Activated CD8-positive, alpha-beta memory T cell treated with anti-CD3 and anti-CD28 coated beads for 24 hours (primary cell): Measurements from ENCODE around the gene TCF7.
A peak's percentile ranks its signal among the peaks of the same experiment; 100 is the strongest.

Source experiments
- DNase-seq: peaks from one replicate; pipeline ENCODE4 v3.0.0-alpha.2; 2020

TCF7 gene

DNA sequence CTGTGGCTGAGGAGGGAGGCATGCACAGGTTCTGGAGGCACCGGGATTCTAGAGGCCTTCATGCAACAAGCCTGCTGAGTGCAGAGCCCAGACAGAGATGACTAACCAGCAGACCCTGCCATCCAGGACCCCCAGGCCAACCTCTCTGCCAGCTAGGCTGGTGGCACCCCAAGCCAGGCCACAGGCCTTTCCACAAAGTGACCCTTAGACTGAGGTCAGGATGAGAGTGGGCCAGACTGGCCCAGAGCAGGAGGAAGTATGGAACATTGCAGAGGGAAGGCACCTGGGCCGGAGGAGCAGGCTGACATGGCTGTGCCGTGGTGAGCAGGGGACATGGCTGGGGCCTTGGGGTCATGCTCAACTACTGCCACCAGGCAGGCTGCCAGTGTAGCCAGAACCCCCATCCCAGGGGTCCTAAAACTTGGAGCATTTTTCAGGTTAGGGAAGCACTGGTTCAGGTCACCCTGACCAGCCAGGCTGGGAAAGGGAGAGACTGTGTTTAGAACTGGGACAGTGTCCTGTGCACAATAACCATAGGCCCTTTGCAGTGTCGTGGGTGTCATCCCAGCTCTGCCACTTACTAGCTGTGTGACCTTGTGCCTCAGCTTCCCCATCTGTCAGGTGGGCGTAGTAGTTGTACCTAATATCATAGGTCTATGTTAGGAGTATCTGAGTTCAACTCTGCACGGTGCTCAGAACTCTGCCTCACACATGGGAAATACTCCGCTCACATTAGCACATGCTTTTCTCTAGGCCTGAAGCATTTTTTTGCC, 17.3 kb downstream of the TCF7 start:
- peak; percentile 77 for DNase-seq

DNA sequence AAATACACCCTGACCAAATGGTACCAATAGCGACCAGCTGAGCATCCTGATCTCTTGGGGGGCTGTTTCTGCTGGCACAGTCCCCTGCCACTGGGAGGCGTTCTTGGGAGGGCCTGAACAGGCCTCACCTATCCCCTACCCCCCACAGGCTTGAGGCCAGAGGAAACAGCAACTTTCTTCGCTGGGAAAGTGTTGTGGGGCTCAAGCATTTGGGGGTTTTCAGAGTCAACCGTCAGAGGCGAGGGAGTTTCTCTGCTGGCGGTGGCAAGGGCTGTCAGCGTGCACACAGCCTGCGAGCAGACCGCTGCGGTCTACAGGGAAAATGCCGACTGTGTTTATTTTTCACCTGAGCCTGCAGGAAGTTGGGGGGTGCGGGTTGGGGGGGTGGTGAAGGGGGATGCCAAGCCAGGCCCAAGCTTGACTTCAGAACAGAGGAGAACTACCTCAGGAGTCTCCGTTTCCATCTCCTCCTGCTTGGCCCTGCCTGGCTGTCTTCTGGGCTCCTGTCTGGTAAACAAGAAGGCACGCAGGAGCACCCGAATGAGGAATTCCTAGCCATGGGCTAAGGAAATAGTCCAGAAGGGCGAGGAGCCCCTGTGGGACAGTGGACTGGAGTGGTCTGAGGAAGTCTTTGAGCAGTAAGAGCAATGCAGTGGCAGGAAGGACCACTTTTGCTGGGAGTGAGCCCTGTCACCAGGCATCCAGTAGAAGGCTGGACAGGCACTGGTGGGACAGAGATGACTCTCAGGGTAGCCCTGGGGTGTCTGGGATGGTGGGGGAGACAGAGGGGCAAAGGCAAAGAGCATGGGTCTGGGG, 18.1 kb downstream of the TCF7 start:
- DNase-seq = peak; percentile 87

DNA sequence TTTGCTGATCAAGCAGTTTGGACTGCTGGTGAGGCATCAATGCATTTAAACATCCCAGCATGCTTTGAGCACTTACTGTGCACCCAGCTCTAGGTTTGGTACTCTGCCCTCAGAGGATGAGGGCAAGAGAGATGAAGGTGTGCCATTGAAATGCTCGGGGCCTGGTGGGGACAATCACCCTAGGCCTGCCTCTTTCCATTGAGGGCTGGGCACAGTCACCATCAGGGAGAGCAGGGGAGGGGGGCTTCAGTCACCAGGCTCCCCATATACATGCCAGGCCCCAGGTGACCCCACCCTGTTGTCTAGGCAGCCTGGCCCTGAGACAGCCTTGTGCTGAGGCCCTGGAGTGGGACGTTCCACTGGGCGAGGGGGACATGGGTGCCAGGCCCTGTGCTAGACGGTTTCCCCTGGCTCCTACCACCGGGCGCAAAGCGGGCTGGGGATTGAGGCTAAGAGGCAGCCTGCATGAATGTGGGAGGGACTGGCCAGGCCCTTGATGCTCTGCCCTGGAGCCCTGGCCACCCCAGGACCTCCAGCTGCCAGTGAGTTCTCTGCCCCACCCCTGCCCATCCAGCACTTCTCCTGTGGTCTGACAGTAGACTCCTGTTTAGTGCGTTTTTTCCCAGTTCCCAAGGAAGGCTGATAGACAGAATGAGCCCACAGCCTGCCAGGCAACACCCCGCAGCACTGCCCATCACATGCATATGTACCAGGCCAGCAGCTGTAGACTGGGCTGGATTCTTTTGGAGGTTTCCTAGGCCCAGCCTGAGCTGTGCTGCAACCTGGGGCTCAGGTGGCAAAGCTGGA, 18.9 kb downstream of the TCF7 start:
- DNase-seq = peak; percentile 61

DNA sequence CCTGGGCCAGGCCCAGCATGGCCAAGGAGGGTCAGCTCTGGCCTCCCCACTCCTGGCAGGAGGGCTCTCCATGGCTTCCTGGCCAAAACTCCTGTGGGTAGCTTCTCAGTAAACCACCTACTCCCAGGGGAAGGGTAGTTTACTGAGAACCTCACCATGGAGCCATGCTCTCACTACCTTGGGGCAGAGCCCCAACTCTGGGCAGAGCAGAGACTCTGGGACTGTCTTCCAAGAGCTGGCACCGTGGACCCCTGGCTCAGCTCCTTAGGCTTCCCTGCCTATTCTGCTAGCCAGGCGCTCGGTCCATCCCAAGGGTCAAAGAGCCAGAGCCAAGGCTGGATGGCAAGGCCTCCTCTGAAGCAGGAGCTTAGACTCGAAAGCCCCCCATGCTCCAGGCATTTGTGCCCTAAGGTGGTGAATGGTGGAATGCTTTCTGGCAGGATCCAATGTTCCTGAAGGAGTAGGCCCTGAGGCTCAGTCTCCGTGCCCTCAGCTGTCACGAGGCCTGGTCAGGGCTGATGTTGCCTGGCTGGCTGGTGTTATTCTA, 19.6 kb downstream of the TCF7 start:
- DNase-seq = peak; percentile 59

DNA sequence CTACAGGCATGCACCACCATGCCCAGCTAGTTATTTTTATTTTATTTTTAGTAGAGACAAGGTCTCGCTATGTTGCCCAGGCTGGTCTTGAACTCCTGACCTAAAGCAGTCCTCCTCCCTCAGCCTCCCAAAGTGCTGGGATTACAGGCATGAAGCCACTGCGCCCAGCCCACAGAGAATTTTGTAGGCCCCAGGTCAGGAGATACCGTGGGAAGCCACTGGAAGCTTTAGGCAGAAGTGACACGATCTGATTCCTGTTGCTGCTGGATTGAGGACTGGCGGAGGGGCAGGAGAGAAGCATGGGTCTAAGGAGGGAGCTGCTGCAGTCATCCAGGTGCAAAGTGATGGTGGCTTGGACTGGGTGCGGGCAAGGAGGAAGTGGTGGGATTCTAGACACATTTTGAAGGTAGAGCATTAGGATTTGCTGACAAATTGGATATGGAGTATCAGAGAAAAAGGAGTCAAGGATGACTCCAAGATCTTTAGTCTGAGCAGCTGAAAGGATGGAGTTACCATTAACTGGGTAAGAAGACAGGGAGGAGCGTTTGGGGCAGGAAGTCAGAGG, 20.7 kb downstream of the TCF7 start:
- peak; percentile 56 for DNase-seq

DNA sequence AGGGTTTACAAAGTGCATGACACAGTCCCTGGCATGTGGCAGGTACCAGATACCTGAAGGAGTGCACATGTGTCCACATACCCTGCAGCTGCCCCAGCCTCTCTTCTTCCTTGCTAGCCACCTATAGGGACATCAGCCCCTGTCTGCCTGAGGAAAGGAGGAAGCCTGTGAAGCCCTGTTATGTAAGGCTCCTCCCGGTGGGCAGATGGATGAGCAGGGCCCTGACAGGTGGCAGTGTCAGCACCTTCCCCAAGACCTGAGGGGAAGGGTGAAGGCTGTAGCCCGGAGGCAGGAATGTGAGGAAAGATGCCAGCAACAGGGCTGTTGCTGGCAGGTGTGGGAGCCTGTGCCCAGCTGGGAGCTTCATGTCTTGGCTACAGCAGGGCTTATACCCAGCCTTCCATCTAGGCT, 21.7 kb downstream of the TCF7 start:
- DNase-seq = peak; percentile 58

DNA sequence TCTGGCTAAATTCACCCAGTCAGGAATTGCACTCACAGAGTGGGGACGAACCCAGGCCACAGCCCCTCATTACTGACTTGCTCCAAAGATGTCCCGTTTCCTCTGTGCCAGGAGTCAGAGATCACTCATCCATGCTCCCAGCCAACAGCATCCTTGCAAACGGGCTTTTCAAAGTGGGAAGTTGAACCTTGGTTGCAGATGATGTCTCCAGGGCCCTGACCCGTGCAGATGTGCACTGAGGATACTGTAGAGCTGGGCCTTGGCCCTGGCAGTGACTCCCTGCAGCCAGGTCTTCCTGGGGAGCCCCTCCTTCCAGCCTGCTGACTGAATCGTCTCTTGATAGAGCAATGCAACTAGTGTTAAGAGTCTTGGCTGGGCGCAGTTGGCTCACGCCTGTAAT, 22.3 kb downstream of the TCF7 start:
- peak; percentile 65 for DNase-seq

DNA sequence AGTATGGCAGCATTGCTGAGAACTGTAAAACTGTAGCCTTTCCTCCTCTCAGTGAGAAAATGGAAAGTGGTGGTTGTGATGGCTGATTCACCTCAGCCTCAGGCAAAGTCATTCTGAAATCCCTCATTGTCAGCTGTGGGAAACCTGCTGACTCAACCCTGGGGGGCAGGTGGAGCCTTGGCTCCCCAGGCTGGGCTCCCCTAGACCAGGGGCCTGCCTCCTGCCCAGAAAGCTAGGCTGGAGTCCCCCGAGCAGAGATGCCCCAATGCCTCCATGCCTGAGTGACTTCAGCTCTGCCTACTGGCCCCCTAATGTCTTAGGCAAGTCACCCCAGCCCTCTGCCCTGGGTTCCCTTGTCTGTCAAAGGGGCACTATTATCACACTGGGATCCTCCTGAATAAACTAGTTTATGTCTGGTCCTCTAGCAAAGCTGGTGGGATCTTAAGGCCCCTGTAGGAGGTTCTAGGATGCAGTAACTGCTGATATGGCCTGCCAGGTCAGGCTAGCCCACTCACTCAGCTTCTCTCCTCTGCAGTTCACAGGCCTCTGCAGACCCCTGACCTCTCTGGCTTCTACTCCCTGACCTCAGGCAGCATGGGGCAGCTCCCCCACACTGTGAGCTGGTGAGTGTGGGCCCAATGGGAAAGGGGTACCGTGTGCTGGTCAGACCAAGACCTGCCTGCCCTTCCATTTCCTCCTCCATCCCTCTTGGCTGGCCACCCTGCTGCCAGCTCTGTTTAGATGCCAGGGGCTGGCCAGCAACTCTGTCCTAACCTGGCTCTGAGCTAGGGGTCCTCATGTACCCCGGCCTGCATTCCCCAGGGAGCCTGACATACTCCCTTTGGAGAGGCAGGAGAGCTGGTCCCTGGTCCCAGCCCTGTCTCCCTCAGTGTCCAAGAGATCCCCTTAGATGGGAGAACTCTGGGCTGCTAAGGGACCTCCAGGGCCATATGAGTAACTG, 24.2 kb downstream of the TCF7 start:
- peak; percentile 87 for DNase-seq

DNA sequence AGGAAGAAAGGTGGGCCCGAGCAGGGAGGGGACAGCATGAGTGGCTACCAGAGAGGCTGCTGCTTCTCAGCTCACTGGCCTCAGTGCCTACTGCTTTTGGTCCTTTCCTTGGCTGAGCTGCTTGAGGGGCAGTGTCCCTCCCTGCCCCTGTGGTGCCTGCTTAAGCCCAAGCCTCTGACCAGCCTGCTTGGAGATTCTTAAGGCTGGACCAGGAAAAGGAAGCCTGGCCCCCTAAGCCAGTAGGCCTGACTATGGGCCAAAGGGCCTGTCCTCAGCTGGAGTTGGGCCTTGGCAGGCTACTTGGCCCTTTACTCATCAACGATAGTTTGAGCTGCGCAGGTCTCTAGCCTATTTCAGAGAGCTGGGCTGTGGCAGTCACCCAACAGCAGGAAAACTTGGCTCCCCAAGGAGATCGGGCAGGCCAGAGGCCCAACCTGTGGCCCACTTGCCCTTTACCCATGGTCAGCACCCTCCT, 24.9 kb downstream of the TCF7 start:
- DNase-seq = peak; percentile 63

DNA sequence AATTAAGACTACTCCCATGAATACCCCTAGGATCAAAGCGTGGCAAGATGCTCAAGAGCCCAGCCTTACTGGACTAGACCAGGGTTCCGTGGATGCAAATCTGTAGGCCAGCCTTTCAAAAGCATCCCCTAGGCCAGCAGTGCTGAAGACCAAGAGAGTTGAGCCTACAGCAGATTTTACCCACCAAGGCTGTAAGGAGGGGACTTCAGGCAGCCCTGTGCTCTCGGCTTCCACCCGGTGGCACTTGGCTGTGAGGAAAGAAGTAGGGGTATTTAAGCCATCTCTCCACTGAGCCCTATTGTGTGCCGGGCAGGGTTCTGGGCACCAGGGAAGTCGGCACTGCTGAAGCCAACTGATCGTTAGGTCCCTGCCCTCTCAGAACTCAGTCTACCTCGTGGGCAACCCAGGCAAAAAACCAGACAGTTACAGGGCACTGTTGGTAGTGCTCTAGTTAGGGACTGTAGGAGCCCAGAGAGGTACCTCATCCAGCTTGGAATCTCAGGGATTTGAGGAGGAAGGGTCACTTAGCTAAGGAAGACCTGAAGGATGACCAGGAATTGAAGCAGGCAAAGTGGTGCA, 25.5 kb downstream of the TCF7 start:
- DNase-seq = no peak

DNA sequence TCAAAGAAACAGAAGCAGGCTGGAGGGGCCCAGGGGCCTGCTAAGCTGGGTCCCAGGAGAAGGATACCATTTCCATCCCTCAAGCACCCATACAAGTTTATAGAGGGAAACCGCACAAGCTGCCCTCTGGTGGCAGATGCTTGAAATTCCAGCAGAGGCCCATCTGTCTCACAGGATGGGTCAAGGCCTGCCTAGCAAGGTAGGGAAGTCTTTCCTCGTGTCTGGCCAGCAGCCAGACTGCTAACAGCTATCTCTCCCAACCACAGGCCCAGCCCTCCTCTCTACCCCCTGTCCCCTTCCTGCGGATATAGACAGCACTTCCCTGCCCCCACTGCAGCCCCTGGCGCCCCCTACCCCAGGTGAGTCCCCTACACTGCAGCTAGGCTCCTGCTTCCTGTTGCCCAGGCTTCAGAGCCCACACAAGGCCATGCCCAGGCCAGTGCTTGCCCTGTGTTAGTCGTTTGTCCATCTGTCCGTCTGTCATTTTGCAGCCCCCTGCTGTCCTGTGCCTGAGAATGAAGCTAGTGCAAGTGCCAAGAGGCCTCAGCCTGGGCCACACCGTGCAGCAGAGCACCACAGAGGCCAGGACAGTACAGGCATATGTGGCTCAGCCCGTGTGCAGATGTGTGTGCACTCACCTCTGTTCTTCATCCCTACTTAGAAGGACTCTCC, 26.2 kb downstream of the TCF7 start:
- peak; percentile 85 for DNase-seq

DNA sequence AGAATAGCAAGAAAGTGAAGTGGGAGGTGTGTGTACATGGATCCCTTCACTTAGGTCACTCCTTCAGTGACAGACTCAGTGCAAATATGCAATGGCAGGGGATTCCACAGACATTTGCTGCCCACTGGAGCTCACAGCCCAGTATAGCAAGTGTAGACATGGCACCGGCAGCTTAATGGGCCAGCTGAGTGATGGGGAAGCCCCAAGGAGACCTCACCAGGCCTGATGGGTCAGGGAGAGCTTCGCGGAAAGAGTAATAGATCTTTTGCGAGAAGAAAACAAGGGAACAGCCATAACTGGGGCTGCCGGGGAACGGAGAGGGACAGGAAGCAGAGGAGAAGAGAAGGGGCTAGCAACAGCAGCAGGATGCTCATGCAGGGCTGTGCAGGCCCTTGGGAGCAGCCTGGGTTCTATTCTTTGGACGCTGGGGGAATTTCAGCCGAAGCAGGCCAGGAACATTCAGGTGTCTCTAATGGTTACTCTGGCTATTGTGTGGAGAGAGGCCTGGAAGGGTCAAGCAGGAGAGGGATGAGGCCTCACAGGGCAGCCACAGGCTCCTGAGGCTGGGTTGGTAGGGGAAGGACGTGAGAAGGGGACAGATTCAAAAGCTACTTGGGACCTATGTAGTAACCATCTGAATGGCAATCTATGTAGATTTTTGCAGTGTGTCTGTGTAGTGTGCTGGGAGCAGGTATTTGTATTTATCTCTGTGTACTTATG, 27.0 kb downstream of the TCF7 start:
- peak; percentile 66 for DNase-seq

DNA sequence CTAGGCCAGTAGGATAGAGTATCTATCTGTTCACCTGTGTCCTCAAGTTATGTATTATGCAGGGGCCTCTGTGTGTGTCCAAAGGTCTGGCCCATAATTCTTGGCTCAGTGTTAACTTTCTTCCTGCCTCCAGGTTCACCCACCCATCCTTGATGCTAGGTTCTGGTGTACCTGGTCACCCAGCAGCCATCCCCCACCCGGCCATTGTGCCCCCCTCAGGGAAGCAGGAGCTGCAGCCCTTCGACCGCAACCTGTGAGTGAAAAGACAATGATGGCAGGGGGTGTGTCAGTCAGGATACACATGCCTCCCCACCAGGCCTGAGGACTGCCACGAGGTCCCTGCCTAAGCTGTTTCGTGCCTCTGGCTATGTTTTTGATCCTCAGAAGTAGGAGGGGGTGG, 27.6 kb downstream of the TCF7 start:
- DNase-seq = peak; percentile 64

DNA sequence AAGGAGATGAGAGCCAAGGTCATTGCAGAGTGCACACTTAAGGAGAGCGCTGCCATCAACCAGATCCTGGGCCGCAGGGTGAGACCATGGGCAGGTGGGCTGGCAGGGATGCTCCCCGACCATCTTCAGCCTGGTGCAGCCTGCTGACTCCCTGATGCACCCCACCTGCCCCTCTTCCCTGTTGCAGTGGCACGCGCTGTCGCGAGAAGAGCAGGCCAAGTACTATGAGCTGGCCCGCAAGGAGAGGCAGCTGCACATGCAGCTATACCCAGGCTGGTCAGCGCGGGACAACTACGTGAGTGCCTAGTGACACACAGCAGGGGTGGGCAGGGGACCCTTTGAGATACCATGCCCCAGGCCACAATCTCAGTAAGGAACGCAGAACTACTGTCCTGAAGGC, 28.3 kb downstream of the TCF7 start:
- peak; percentile 55 for DNase-seq

DNA sequence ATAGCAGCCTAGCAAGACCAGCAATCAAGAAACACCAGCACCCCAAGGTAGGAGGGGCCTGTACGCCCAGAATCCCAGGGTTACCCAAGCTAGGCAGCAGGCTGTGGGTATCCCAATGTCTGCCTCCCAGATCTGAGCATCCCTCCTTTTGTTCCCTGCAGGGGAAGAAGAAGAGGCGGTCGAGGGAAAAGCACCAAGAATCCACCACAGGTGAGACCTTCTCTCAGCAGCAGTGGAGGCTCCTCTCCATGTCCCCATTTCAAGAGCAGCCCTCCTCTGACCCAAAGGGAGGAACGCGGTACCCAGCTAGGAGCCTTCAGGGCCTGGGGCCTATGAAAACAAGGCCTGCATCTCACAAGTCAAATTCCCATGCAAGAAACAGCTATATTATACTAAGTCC, 28.9 kb downstream of the TCF7 start:
- DNase-seq = no peak

DNA sequence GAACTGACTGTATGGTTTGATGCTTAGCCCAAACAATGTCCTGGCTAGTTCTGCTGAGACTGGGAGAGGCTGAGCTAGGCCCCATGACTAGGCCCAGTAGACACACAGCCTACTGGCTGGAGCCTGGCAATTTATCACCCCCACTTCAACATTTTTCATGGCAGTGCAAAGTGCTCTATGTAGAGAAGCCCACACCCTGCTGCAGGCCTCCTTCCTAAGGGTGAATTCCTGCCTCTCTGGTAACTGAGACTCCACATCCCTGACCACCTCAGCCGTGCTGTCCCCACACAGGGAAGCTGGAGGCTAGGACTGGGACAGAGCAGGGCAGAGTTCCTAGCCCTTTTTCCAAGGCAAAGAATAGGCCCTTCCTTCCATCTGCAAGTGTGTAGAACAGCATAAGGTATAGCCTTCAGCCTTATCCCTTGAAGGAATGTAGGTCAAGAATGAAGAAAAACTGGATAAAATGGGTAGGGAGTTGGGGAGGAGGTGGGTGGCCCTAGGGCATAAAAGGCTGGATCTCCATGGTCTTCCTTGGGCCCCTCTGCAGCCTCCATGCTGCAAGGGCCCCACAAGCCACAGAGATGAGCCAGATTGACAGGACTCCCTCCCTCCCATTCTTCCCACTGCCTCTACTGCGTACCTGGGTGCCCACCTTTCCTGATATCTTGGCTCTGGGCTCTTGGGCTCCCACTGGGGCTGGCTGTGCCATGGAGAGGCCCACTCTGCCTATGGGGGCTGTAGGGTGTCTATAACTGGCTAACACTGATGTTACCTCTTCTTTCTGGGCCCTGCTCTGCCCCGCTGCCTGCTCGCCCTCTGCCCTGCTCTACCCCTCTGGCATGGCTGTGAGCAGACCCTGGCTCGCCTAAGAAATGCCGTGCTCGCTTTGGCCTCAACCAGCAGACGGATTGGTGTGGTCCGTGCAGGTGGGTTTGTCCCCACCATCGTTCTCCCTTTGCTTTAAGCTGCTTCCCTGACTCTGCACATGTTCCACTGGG, 29.8 kb downstream of the TCF7 start:
- peak; percentile 57 for DNase-seq

DNA sequence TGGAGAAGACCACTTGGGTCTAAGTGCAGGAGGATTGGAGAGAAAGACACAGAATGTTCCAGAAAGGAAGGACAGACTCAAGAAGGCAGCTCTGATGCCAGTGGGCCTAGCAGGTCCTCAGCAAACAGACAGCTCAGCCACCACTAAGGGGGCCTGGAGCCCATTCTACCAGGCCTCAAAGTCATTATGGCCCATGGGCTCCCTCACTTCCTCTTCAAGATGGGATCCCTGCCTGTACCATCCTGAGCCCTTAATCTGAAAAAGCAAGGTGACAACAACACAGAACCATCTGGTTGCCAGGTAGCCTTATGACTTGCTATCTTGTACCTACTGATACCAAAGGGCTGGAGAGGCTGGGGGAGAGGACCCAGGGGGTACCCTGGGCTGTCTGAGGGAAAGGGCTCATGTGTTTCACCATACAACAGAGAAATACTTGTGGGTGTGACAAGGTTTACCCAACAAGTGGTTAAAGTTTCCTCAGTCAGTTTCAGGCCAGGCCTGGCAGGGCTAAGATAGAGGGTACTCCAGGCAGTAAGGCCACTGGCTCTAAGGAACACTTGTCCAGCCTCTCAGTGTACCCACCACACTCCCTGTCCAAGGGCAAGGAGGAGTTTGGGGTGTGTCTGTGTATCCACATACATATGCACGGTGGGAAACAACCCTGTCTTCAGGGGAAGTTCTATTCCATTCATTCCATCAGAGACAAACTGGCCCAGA, 30.7 kb downstream of the TCF7 start:
- peak; percentile 59 for DNase-seq
